ENCODE results near the gene DYTN. TPM values are rescaled to one million over a fixed set of nuclear protein-coding genes. Genes with fewer than 3 reads are reported as not detected.

The DYTN gene
- total RNA-seq, 2 donors from 2014 or later = not detected

GRCh38 chr2:206688453-206688852 is 29.7 kb downstream of the DYTN start:
- Histone ChIP-seq H3K9ac (ENCODE audit: low read depth in 2 of 2, low read length in 2 of 2) (no peak overlapping the region), H3K36me3 (no peaks in the 10 kb centered on the region), H3K9me3 (no peaks in the 10 kb centered on the region), H3K4me1 (no peaks in the 10 kb centered on the region), H3K4me3 (no peak overlapping the region), H3K27me3 (no peaks in the 10 kb centered on the region), H3K27ac (no peak overlapping the region)
- no peak for TF ChIP-seq CTCF (IDR thresholded peaks at IDR 0.05)
- intact Hi-C loops (cut with DNase I) = no loop called here
- no peak for DNase-seq

GRCh38 chr2:206683546-206683945 is 34.6 kb downstream of the DYTN start:
- intact Hi-C loops (cut with DNase I) = no loop called here
- H3K4me1 ChIP-seq = no peaks in the 10 kb centered on the region
- H3K4me3 ChIP-seq = no peak overlapping the region
- no peak for DNase-seq
- H3K36me3 ChIP-seq = no peaks in the 10 kb centered on the region
- TF ChIP-seq CTCF (IDR thresholded peaks at IDR 0.05) = no peak
- H3K27me3 ChIP-seq = no peaks in the 10 kb centered on the region
- no peaks in the 10 kb centered on the region for H3K9me3 ChIP-seq
- H3K27ac ChIP-seq = no peak overlapping the region
- no peak overlapping the region for H3K9ac ChIP-seq (ENCODE audit: low read depth in 2 of 2, low read length in 2 of 2)

- no peak for DNase-seq
- no peaks in the 10 kb centered on the region for H3K4me1 ChIP-seq
- H3K27me3 ChIP-seq = no peaks in the 10 kb centered on the region
- intact Hi-C loops (cut with DNase I) = no loop called here
- no peaks in the 10 kb centered on the region for H3K9me3 ChIP-seq
- no peaks in the 10 kb centered on the region for H3K36me3 ChIP-seq
- H3K4me3 ChIP-seq = no peak overlapping the region
- H3K9ac ChIP-seq (ENCODE audit: low read depth in 2 of 2, low read length in 2 of 2) = no peak overlapping the region
- TF ChIP-seq CTCF (IDR thresholded peaks at IDR 0.05) = no peak
- H3K27ac ChIP-seq = no peak overlapping the region
Observed at GRCh38 chr2:206670531-206671319, 47.5 kb downstream of the DYTN start.

GRCh38 chr2:206665251-206665650 is 52.9 kb downstream of the DYTN start:
- DNase-seq = no peak
- intact Hi-C loops (cut with DNase I) = no loop called here

GRCh38 chr2:206657087-206657486 is 61.1 kb downstream of the DYTN start:
- no peak for DNase-seq
- Histone ChIP-seq H3K27me3 (no peaks in the 10 kb centered on the region), H3K4me3 (no peak overlapping the region), H3K27ac (no peak overlapping the region), H3K4me1 (no peaks in the 10 kb centered on the region), H3K36me3 (no peaks in the 10 kb centered on the region), H3K9ac (ENCODE audit: low read depth in 2 of 2, low read length in 2 of 2) (no peak overlapping the region), H3K9me3 (no peaks in the 10 kb centered on the region)
- intact Hi-C loops (cut with DNase I) = no loop called here
- no peak for TF ChIP-seq CTCF (IDR thresholded peaks at IDR 0.05)

More at GRCh38 chr2:206665251-206665650, 52.9 kb downstream of the DYTN start:
- Histone ChIP-seq H3K36me3 (no peaks in the 10 kb centered on the region), H3K27ac (no peak overlapping the region), H3K27me3 (no peaks in the 10 kb centered on the region), H3K4me3 (no peak overlapping the region), H3K9me3 (no peaks in the 10 kb centered on the region), H3K9ac (ENCODE audit: low read depth in 2 of 2, low read length in 2 of 2) (no peak overlapping the region), H3K4me1 (no peaks in the 10 kb centered on the region)
- no peak for TF ChIP-seq CTCF (IDR thresholded peaks at IDR 0.05)
